Brain pericyte (primary cell): Measurements from ENCODE around the gene ERC1.
"Not testable (repeated sequence)": the region's sequence is repeated elsewhere in the genome, so short reads cannot be mapped to it uniquely, and the experiment has no call there.

Source experiments
- DNase-seq: peaks from one replicate; pipeline ENCODE4 v3.0.0-alpha.2; 2012; ENCODE audit warnings: low read depth, low spot score

Gene ERC1

GRCh38 chr12:1185460-1186182 is 194.6 kb downstream of the ERC1 start:
- DNase-seq, result no peak

- DNase-seq, result no peak
Measured at GRCh38 chr12:1186298-1186697, 195.3 kb downstream of the ERC1 start.

GRCh38 chr12:1188016-1188415 is 197.0 kb downstream of the ERC1 start:
- DNase-seq, result no peak

GRCh38 chr12:1189163-1189562 is 198.1 kb downstream of the ERC1 start:
- DNase-seq, result no peak

- no peak for DNase-seq
Measured at GRCh38 chr12:1195513-1195912, 204.5 kb downstream of the ERC1 start.

GRCh38 chr12:1197264-1198018 is 206.4 kb downstream of the ERC1 start:
- no peak for DNase-seq

GRCh38 chr12:1198854-1199253 is 207.8 kb downstream of the ERC1 start:
- not testable (repeated sequence) for DNase-seq

GRCh38 chr12:1199700-1200099 is 208.7 kb downstream of the ERC1 start:
- no peak for DNase-seq

- no peak for DNase-seq
Measured at GRCh38 chr12:1201030-1201429, 210.0 kb downstream of the ERC1 start.

- no peak for DNase-seq
Measured at GRCh38 chr12:1201886-1202285, 210.9 kb downstream of the ERC1 start.

GRCh38 chr12:1203735-1204019 is 212.7 kb downstream of the ERC1 start:
- no peak for DNase-seq

- DNase-seq, result no peak
Measured at GRCh38 chr12:1204581-1205121, 213.6 kb downstream of the ERC1 start.

GRCh38 chr12:1205512-1206060 is 214.6 kb downstream of the ERC1 start:
- no peak for DNase-seq

GRCh38 chr12:1206118-1206734 is 215.2 kb downstream of the ERC1 start:
- no peak for DNase-seq

- DNase-seq, result no peak
Measured at GRCh38 chr12:1207276-1207675, 216.3 kb downstream of the ERC1 start.

- not testable (repeated sequence) for DNase-seq
Measured at GRCh38 chr12:1208719-1209118, 217.7 kb downstream of the ERC1 start.

- no peak for DNase-seq
Measured at GRCh38 chr12:1212526-1212925, 221.5 kb downstream of the ERC1 start.

- no peak for DNase-seq
Measured at GRCh38 chr12:1213205-1213604, 222.2 kb downstream of the ERC1 start.

- no peak for DNase-seq
Measured at GRCh38 chr12:1213618-1214205, 222.7 kb downstream of the ERC1 start.

- no peak for DNase-seq
Measured at GRCh38 chr12:1216560-1216959, 225.5 kb downstream of the ERC1 start.

- DNase-seq, result no peak
Measured at GRCh38 chr12:1217191-1217949, 226.3 kb downstream of the ERC1 start.
